GDM1 (cell line): ENCODE results near the gene BEND6.

Experiments used
- DNase-seq: peaks from one replicate; lab custom pipeline; 2025; lab: John Stamatoyannopoulos, UW

Gene BEND6, protein sequence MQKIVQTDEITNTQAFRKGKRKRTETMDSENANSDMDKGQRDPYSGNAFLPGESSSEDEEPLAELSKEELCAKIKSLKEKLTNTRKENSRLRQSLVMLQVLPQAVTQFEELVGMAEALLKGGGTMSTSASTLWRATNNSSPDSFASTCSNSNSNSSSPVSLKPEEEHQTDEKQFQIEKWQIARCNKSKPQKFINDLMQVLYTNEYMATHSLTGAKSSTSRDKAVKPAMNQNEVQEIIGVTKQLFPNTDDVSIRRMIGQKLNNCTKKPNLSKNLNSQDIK

GRCh38 chr6:56954403-56955170, at the start of gene BEND6:
Gene BEND6 (plus strand): TSS chr6:56955107. CDS start chr6:56981811, 26,704 bp downstream.
- peak; percentile 74 for DNase-seq

GRCh38 chr6:56905378-56905777, 49.5 kb upstream of the BEND6 start:
- DNase-seq = no peak

DNA sequence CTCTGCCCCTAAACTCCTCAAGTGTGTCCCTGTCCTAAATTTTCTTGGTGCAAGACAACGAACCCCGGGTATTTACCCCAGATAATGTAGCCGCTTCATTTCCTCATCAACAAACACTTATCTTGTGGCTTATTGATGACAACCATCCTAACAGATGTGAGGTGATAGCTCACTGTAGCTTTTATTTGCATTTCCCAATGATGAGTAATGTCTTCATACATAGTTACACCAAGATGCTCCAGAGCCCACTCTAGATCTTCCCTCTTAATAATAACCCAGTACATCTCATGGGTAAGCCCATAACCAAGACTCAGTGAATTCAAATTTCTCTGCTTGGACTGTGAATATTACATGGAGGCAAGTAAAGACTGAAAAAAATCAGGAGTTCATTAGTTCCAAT, 48.2 kb upstream of the BEND6 start:
- DNase-seq = no peak

GRCh38 chr6:56909115-56909907, 45.6 kb upstream of the BEND6 start:
- no peak for DNase-seq

- DNase-seq = no peak
These were observed 43.1 kb upstream of the BEND6 start for GRCh38 chr6:56911847-56912246.

DNA sequence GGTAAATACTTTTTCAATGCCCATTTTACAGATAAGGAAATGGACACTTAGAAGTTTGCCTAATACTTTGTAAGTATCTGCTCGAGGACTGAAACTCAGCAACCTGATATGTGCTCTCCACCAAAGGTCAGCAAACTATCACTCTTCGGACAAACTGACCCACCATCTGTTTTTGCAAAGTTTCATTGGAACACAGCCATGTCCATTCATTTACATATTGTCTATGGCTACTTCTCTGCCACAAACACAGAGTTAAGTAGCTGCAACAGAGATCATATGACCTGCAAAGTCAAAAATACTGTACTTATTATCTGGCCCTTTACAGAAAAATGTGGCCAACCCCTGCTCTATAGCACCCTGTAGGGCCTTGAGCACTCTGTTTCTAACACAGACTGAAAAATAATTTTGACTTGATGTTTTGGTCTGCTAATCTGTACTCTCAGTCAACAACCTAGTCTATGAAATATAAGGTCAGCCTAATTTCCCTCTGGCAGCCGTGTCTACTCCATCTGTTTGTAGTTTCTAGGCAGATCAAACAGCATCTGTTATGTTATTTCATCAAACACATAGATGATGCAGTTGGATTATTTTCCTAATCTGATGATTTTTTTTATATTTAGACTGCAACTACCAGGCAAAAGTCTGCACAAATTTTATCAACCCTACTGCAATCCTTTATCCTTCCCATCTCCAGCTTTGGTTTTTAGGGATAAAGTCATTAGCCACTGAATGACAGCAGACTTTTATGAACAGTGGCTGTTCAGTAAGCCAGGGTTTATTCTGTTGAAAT, 41.4 kb upstream of the BEND6 start:
- DNase-seq = no peak

GRCh38 chr6:56914798-56915658, 39.9 kb upstream of the BEND6 start:
- DNase-seq = peak; percentile 23

- no peak for DNase-seq
These were observed 39.1 kb upstream of the BEND6 start for GRCh38 chr6:56915832-56916231.

DNA sequence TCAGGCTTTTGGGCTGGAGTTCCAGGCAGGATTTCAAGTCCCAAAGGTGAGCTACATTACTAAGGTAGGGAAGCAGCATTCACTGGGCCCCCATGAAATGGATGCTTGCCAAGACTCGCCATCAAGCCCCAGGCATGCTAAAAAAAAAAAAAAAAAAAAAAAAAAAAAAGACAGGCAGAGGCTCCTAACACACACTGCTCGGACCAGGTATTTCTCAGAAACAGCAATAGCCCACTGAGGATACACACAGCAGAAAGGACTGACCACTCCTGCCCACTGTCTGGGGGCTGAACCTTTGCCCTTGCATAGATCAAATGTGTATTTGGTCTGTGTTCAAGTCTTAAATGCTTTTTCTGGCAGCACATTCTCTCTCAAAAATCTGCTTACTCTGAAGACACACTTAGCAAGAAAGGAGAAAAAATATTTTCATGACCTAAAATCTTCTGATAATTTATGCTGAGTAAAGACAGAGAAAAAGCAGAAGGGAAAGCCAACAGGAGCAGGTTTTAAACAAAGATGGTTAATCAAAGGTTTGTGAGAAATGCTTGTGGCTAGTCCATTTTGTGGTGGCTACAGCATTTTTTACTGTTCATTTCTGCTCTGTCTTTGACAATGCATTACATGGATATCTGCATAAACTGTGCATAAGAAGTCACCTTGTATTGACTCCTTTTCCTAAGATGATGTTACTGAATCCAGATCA, 37.9 kb upstream of the BEND6 start:
- DNase-seq = no peak

- DNase-seq = no peak
These were observed 32.3 kb upstream of the BEND6 start for GRCh38 chr6:56922645-56923044.

DNA sequence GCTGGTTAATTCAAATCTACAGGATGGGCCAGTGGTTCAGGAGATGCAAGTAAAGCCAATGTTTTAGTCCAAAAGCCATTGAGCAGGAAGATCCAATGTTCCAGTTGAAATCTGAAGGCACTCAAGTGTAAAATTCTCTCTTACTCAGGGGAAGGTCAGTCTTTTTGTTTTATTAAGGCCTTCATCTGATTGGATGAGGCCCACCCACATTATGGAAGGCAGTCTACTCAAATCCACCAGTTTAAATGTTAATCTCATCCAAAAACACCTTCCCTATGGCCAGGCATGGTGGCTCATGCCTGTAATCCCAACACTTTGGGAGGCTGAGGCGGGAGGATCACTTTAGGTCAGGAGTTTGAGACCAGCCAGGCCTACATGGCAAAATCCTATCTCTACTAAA, 31.3 kb upstream of the BEND6 start:
- DNase-seq = no peak

- no peak for DNase-seq
These were observed 27.1 kb upstream of the BEND6 start for GRCh38 chr6:56927538-56928453.

DNA sequence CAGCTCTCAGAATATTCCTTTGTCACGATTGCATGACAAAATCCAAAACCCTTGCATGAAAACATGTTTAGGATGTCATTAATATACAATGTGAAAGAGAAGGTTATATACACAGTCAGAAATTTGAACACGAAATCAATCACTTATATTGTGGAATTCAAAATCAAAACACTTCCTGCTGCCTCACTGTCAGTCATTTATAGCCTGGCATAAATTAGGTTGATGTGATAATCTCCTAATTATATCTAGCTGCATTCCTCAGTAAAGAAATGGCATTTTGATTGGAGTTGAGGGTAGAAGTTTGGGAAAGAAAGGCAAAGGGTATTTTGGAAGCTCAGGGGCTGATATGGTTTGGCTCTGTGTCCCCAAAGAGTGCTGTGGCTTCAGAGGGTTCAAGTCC, 24.1 kb upstream of the BEND6 start:
- no peak for DNase-seq

DNA sequence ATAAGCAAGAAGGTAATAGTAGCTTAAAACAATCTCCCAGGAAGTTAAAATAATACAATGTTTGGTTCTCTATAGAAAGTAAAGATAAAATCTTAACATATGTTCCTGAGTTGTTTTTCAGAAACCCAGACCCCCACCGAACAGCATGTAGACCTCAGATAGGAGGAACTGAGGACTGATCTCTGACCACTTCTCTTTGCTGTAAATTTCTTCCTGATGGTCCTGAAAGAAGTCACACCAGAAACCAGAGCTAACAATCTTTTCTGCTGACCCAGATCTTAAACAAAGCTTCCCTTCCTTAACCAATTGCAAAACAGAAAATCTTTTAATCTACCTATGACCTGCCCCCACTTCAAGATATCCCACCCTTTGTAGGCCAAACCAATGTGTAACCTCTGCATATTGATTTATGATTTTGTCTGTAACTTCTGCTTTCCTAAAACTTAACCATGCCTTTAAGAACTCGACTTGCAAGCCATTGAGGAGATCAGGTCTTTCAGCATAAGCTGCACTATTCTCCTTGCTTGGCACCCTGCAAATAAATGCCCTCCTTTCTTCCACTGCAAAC, 21.9 kb upstream of the BEND6 start:
- DNase-seq = peak; percentile 53

DNA sequence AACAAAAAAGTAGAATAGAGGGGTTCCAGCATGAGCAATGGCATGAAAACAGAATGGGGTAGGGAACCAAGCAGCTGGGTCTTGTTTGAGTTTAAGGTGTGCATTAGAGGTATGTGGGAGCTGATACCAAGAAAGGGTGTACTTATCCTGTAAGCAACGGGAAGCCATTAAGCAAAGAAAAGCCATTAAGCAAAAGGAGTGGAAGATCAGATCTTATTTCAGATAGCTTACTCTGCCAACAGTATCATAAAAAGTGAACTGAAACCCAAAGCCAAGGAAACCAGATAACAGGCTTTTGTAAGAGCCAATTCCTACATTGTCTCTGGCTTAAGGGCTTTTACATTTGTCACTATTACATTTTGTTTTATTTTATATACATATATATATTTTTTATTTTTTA, 21.3 kb upstream of the BEND6 start:
- no peak for DNase-seq

GRCh38 chr6:56934876-56935275, 20.0 kb upstream of the BEND6 start:
- no peak for DNase-seq

DNA sequence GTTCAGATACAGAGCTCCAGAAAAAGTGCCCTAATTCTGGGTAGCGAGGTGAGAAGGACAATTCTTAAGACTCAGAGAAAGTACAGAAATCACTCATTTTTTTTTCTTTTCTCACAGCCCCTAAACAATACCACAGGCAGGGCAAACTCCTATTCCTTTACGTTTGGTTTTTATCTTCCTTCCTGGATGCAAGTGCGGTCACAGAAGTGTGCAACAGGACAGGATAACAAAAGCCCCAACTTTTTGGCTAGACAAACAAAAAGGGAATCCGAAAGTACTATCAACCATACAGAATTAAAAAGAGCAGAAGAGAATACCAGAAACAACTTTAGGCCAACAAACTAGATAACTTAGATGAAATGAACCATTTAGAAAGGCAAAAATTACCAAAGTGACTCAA, 18.4 kb upstream of the BEND6 start:
- peak; percentile 58 for DNase-seq

GRCh38 chr6:56938649-56939191, 16.2 kb upstream of the BEND6 start:
- no peak for DNase-seq

- no peak for DNase-seq
These were observed 14.4 kb upstream of the BEND6 start for GRCh38 chr6:56940463-56940862.
